OCI-LY7 (cell line): Measurements from ENCODE around the gene TTI1.

ENCODE experiments used
- EZH2phosphoT487 ChIP-seq: fragments of 200-600 bp; sonication (generic); IDR thresholded peaks from 2 replicates; pipeline ENCODE4 v1.6.1; 2018; ENCODE audit warnings: low read depth, borderline replicate concordance, mild to moderate bottlenecking, mixed run types, antibody characterized with exemption, low read length, moderate library complexity, mixed read lengths
- TF ChIP-seq, protein P1 (sequence below): fragments of 200-600 bp; sonication (generic); conservative IDR thresholded peaks from 2 replicates; pipeline ENCODE4 v1.5.1; 2014; ENCODE audit warnings: mild to moderate bottlenecking, antibody characterized with exemption, low read length, moderate library complexity, mixed read lengths

DNA sequence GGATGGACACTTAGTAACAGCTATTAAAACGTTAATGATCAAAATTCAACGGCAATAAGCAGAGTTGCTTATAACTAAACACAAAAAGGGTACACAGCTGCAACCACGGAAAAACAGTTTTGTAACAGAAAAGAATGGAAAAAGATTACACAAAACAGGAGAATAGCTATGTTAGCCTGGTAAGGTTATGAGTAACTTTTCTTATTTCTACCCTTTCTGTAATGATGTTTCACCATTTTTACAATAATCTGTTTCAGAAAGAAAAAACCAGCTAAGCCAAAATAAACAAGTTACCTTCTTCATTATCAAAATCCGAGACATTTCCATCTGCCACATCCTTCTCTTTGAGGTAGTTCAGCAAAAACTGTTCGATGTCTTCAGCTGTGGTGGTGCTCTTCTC lies 27.4 kb downstream of the TTI1 start:
- TF ChIP-seq, protein P1, sequence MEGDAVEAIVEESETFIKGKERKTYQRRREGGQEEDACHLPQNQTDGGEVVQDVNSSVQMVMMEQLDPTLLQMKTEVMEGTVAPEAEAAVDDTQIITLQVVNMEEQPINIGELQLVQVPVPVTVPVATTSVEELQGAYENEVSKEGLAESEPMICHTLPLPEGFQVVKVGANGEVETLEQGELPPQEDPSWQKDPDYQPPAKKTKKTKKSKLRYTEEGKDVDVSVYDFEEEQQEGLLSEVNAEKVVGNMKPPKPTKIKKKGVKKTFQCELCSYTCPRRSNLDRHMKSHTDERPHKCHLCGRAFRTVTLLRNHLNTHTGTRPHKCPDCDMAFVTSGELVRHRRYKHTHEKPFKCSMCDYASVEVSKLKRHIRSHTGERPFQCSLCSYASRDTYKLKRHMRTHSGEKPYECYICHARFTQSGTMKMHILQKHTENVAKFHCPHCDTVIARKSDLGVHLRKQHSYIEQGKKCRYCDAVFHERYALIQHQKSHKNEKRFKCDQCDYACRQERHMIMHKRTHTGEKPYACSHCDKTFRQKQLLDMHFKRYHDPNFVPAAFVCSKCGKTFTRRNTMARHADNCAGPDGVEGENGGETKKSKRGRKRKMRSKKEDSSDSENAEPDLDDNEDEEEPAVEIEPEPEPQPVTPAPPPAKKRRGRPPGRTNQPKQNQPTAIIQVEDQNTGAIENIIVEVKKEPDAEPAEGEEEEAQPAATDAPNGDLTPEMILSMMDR = no peak
- TF ChIP-seq EZH2phosphoT487 = no peak
